ENCODE results near the gene DEXI. TPM values are rescaled to one million over a fixed set of nuclear protein-coding genes. Genes with fewer than 3 reads are reported as not detected.

DEXI gene
- total RNA-seq, 1 experiment from 2014 or later: 43.2 TPM

- H3F3A ChIP-seq (ENCODE audit: low read length, unreplicated experiment): no peaks in the 10 kb centered on the region
- H3K4me3 ChIP-seq (ENCODE audit: low read length): no peak overlapping the region
- peak overlapping the region; percentile 44; the same call in 1 of the 2 replicates for H3K4me2 ChIP-seq (ENCODE audit: low read length)
- POLR2A ChIA-PET (ENCODE audit: unreplicated experiment): interaction anchor here (1.1 kb wide), 1 partner anchor 174 kb away, joined by 4 read pairs; the partner anchor contains the start of gene NUBP1
- H3K36me3 ChIP-seq (ENCODE audit: low read depth, low read length): no peaks in the 10 kb centered on the region
- no peak overlapping the region for H3K27ac ChIP-seq (ENCODE audit: low read length)
- ATAC-seq (peak; percentile 95), DNase-seq (peak; percentile 95)
- no peaks in the 10 kb centered on the region for H3K4me1 ChIP-seq (ENCODE audit: insufficient read depth, low read length)
- CTCF ChIA-PET: interaction anchor here (0.5 kb wide), 1 partner anchor 144 kb away, joined by 3 read pairs; no protein-coding TSS in a partner anchor
- H4K20me1 ChIP-seq (ENCODE audit: low read length): no peaks in the 10 kb centered on the region
- TF ChIP-seq CTCF (conservative IDR thresholded peaks at IDR 0.05; ENCODE audit: low read depth, low read length) (peak; percentile 82), EZH2 (IDR thresholded peaks at IDR 0.05; ENCODE audit: low read length, unreplicated experiment) (no peak)
- no peak overlapping the region for H3K9ac ChIP-seq (ENCODE audit: low read length)
- no peaks in the 10 kb centered on the region for H3K79me2 ChIP-seq (ENCODE audit: low read length)
- H2AFZ ChIP-seq (ENCODE audit: low read length): peak overlapping the region; percentile 57; the same call in 1 of the 2 replicates
- intact Hi-C loops (cut with micrococcal nuclease): loop anchor here (5.0 to 10.0 kb wide), 2 partner anchors 181 to 404 kb away; no protein-coding TSS in a partner anchor
- BruUV-seq (replicated peaks): no TSS peak
- no peaks in the 10 kb centered on the region for H3K9me2 ChIP-seq (replicated peaks; ENCODE audit: low read length)
- H3K27me3 ChIP-seq (ENCODE audit: low read length): no peaks in the 10 kb centered on the region
- no peaks in the 10 kb centered on the region for H3K9me3 ChIP-seq (ENCODE audit: low read length)
Measured at GRCh38 chr16:10918294-10919002, 23.8 kb downstream of the DEXI start.

DNA sequence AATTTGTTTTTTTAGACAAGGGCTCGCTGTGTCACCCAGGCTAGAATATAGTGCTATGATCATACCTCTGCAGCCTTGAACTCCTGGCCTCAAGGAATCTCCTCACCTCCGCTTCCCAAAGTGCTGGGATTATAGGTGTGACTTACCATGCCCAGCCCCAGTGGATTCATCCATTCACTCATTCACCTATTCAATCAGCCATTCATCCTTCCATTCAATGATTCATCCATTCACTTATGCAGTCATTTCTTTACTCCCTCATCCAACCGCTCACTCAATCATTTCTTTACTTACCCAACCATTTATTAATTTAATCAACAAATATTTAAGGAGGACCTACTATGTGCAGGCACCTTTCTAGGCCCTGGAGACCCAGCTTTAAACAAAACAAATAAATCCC is 25.7 kb downstream of the DEXI start:
- no peak for TF ChIP-seq EZH2phosphoT487 (IDR thresholded peaks at IDR 0.05; ENCODE audit: borderline replicate concordance, low read length)
- no peak for TF ChIP-seq CTCF (conservative IDR thresholded peaks at IDR 0.05; ENCODE audit: low read depth, low read length)
- TF ChIP-seq EZH2 (IDR thresholded peaks at IDR 0.05; ENCODE audit: low read length, unreplicated experiment): no peak
- no TSS peak for BruUV-seq (replicated peaks)
- Histone ChIP-seq H3F3A (ENCODE audit: low read length, unreplicated experiment) (no peaks in the 10 kb centered on the region), H3K79me2 (ENCODE audit: low read length) (no peaks in the 10 kb centered on the region), H3K9ac (ENCODE audit: low read length) (no peak overlapping the region), H2AFZ (ENCODE audit: low read length) (no peak overlapping the region), H3K4me3 (ENCODE audit: low read length) (no peak overlapping the region), H3K27ac (ENCODE audit: low read length) (no peak overlapping the region), H4K20me1 (ENCODE audit: low read length) (no peaks in the 10 kb centered on the region), H3K9me3 (ENCODE audit: low read length) (no peaks in the 10 kb centered on the region), H3K9me2 (replicated peaks; ENCODE audit: low read length) (no peaks in the 10 kb centered on the region), H3K4me2 (ENCODE audit: low read length) (no peak overlapping the region), H3K4me1 (ENCODE audit: insufficient read depth, low read length) (no peaks in the 10 kb centered on the region), H3K27me3 (ENCODE audit: low read length) (no peaks in the 10 kb centered on the region), H3K36me3 (ENCODE audit: low read depth, low read length) (no peaks in the 10 kb centered on the region)
- no peak for DNase-seq
- CTCF ChIA-PET: no interaction called here
- POLR2A ChIA-PET (ENCODE audit: unreplicated experiment): interaction anchor here (0.7 kb wide), 1 partner anchor 172 kb away, joined by 3 read pairs; no protein-coding TSS in a partner anchor
- no peak for ATAC-seq
- intact Hi-C loops (cut with micrococcal nuclease): loop anchor here (5.0 to 10.0 kb wide), 2 partner anchors 179 to 402 kb away; no protein-coding TSS in a partner anchor

DNA sequence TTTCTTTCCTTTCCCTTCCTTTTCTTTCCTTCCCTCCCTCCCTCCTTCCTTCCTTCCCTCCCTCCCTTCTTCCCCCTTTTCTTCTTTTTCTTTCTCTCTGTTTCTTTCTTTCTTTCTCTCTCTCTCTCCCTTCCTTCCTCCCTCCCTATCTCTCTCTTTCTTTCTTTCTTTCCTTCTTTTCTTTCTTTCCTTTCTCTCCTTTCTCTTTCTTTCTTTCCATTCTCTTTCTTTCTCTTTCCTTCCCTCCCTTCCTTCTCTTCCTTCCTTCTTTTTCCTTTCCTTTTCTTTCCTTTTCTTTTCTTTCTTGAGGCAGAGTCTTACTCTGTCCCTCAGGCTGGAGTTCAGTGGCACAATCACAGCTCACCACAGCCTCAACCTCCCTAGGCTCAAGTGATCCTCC is 31.0 kb downstream of the DEXI start:
- CTCF ChIA-PET: no interaction called here

More for the DNA sequence above, 31.0 kb downstream of the DEXI start:
- no peak for TF ChIP-seq EZH2phosphoT487 (IDR thresholded peaks at IDR 0.05; ENCODE audit: borderline replicate concordance, low read length)
- H3K4me3 ChIP-seq (ENCODE audit: low read length): no peak overlapping the region
- no TSS peak for BruUV-seq (replicated peaks)
- H3K36me3 ChIP-seq (ENCODE audit: low read depth, low read length): no peaks in the 10 kb centered on the region
- DNase-seq (no peak), ATAC-seq (no peak)
- H3K9me3 ChIP-seq (ENCODE audit: low read length): no peaks in the 10 kb centered on the region
- H2AFZ ChIP-seq (ENCODE audit: low read length): no peak overlapping the region
- no peaks in the 10 kb centered on the region for H3K9me2 ChIP-seq (replicated peaks; ENCODE audit: low read length)
- no peak overlapping the region for H3K4me2 ChIP-seq (ENCODE audit: low read length)
- POLR2A ChIA-PET (ENCODE audit: unreplicated experiment): no interaction called here
- no peaks in the 10 kb centered on the region for H3K27me3 ChIP-seq (ENCODE audit: low read length)
- no peaks in the 10 kb centered on the region for H3K79me2 ChIP-seq (ENCODE audit: low read length)
- no peaks in the 10 kb centered on the region for H3K4me1 ChIP-seq (ENCODE audit: insufficient read depth, low read length)
- H3F3A ChIP-seq (ENCODE audit: low read length, unreplicated experiment): no peaks in the 10 kb centered on the region
- H4K20me1 ChIP-seq (ENCODE audit: low read length): no peaks in the 10 kb centered on the region
- intact Hi-C loops (cut with micrococcal nuclease): loop anchor here (10.0 kb wide), 1 partner anchor 396 kb away; no protein-coding TSS in a partner anchor
- no peak overlapping the region for H3K27ac ChIP-seq (ENCODE audit: low read length)
- no peak overlapping the region for H3K9ac ChIP-seq (ENCODE audit: low read length)

Measured in PC-3 (cell line).